Memory B cell (primary cell): Measurements from ENCODE around the gene STPG3.

Source experiments
- ATAC-seq: fragments of 150-1000 bp; cut with Tn5 transposase; 2 replicates; pipeline ENCODE4 v1.10.0; 2021; ENCODE audit warnings: low read depth, mild to moderate bottlenecking, moderate library complexity
- DNase-seq, 2 donors: peaks; one replicate each; pipeline ENCODE4 v3.0.0; 2022; ENCODE audit warnings: low spot score in 2 of 2
- H3K27ac Mint-ChIP-seq: one replicate; pipeline ENCODE4 v1.8.0; 2022; ENCODE audit warnings: mild to moderate bottlenecking, moderate library complexity, mixed read lengths
- H3K27me3 Mint-ChIP-seq: one replicate; pipeline ENCODE4 v1.8.0; 2022; ENCODE audit warnings: mixed read lengths
- H3K36me3 Mint-ChIP-seq: one replicate; pipeline ENCODE4 v1.8.0; 2022; ENCODE audit warnings: mild to moderate bottlenecking, mixed read lengths
- H3K4me1 Mint-ChIP-seq: one replicate; pipeline ENCODE4 v1.8.0; 2022; ENCODE audit warnings: mixed read lengths
- H3K4me3 Mint-ChIP-seq: one replicate; pipeline ENCODE4 v1.8.0; 2022; ENCODE audit warnings: mild to moderate bottlenecking, moderate library complexity, mixed read lengths
- H3K9me3 Mint-ChIP-seq: one replicate; pipeline ENCODE4 v1.8.0; 2022; ENCODE audit warnings: mixed read lengths

The STPG3 gene

DNA sequence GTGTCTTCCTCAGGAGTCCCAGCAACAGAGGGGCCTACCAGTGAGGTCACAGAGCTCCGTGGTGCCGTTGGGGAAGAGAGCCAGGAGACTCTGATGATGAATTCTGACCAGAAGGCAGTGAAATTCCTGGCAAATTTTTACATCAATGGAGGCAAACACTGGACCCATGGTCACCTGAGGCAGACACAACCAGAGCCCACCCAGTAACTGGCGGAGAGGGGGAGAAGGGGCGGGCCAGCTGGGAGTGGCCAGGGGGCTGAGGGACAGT is at the start of gene STPG3:
TSS of gene STPG3 (plus strand) at position 93 of the 268 bp plus-strand sequence. CDS start at position 94, 1 bp downstream.
- ATAC-seq = no peak
- peaks cover 1% of the 10 kb centered on the region for H3K27me3 Mint-ChIP-seq

DNA sequence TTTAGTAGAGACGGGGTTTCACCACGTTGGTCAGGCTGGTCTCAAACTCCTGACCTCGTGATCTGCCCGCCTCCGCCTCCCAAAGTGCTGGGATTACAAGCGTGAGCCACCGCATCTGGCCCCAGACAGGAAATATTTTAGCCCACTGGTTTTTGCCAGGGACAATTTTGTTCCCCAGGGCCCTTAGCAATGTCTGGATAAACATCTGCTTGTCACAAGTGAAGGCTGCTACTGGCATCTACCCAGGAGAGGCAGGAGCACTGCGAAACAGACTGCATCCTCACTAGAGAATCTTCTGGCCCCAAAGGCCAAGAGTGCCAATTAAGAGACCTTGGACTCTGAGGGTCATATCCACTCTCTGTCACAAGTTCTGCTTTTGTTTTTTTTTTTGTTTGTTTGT is 48.1 kb upstream of the STPG3 start:
- peaks cover 39% of the 10 kb centered on the region for H3K4me1 Mint-ChIP-seq
- ATAC-seq = no peak
- DNase-seq = no peak
- no peaks in the 10 kb centered on the region for H3K9me3 Mint-ChIP-seq
- H3K27me3 Mint-ChIP-seq = no peaks in the 10 kb centered on the region
- H3K36me3 Mint-ChIP-seq = peaks cover 10% of the 10 kb centered on the region
- no peak overlapping the region for H3K27ac Mint-ChIP-seq
- no peak overlapping the region for H3K4me3 Mint-ChIP-seq

More for the DNA sequence above, at the start of gene STPG3:
- Mint-ChIP-seq H3K4me1 (peaks cover 6% of the 10 kb centered on the region), H3K9me3 (no peaks in the 10 kb centered on the region), H3K27ac (no peak within 1 kb of the TSS), H3K4me3 (no peak within 1 kb of the TSS), H3K36me3 (no peaks in the 10 kb centered on the region)
- DNase-seq = no peak

DNA sequence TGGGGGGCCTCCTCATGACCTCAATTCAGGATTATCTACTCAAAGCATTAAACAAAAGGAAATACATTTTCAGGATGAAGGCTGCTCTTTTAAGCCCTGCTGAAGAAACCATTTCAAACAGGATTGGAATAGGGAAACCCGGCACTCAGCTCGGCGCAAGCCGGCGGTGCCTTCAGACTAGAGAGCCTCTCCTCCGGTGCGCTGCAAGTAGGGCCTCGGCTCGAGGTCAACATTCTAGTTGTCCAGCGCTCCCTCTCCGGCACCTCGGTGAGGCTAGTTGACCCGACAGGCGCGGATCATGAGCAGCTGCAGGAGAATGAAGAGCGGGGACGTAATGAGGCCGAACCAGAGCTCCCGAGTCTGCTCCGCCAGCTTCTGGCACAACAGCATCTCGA is 46.4 kb upstream of the STPG3 start:
- H3K4me1 Mint-ChIP-seq = peaks cover 36% of the 10 kb centered on the region

DNA sequence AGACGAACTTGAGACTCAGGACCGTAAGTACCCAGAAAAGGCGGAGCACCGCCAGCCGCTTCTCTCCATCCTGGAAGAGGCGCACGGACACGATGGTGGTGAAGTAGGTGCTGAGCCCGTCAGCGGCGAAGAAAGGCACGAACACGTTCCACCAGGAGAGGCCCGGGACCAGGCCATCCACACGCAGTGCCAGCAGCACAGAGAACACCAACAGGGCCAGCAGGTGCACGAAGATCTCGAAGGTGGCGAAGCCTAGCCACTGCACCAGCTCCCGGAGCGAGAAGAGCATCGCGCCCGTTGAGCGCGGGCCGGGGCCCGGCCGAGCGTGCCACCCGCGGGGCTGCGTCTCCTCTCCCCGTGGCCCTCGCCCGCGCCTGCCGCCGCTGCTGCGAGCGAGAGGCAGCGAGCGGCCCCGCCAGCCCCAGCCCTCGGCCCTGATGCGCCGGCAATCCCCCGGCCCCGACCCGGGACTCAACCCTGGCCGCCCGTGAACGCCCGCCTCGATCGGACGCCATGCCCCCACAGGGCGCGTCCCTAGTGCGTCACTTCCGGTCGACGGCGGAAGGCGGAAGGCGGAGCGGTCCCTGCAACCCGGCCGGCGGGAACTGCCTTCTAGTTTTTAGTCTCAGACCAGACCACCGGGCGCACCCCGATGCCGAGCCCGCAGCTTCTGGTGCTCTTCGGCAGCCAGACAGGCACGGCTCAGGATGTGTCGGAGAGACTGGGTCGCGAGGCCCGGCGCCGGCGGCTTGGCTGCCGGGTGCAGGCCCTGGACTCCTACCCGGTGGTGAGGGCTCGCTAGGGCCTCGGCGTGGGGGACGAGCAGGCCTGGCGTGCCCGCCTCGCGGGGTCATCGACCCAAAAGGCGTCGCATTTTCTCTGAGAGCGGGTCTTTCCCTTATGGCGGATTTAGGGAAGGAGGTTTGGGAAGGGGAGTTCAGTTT is 45.7 kb upstream of the STPG3 start, which contains the start of the genes NDOR1 and TMEM203:
TSS of gene NDOR1 (plus strand) at position 575 of the 944 bp plus-strand sequence. CDS start at position 653, 78 bp downstream.
TSS of gene TMEM203 (minus strand) at position 523 of the 944 bp plus-strand sequence. CDS start at position 289, 234 bp downstream.
- DNase-seq (peak; percentile 91 to 97), ATAC-seq (peak; percentile 64)
- Mint-ChIP-seq H3K9me3 (no peaks in the 10 kb centered on the region), H3K27ac (peak within 1 kb of the TSS; percentile 94), H3K36me3 (peaks cover 13% of the 10 kb centered on the region), H3K4me3 (peak within 1 kb of the TSS; percentile 93), H3K4me1 (peaks cover 36% of the 10 kb centered on the region), H3K27me3 (no peaks in the 10 kb centered on the region)

More for the DNA sequence above, 46.4 kb upstream of the STPG3 start:
- no peak for DNase-seq
- no peaks in the 10 kb centered on the region for H3K9me3 Mint-ChIP-seq
- ATAC-seq = no peak
- H3K36me3 Mint-ChIP-seq = peaks cover 13% of the 10 kb centered on the region
- H3K27ac Mint-ChIP-seq = peak overlapping the region; percentile 94
- no peaks in the 10 kb centered on the region for H3K27me3 Mint-ChIP-seq
- peak overlapping the region; percentile 93 for H3K4me3 Mint-ChIP-seq

DNA sequence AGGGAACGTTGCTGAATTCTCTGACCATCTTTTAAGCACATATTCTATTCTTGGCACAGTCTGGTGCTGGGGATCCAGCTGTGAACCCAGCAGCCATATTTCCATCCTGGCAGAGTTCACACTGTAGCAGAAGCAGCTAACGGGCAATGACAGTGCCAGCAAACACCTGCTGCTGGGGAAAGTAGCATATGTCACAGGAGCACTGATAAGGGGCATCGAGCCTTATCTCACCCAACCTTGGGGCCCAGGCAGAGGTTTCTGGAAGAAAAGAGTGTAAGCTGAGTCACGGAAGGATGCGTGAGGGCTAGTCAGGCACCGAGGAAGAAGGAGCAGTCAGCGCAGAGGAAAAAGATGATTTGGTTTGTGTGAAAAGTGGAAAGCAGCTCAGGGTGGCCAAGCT is 44.5 kb upstream of the STPG3 start:
- DNase-seq (no peak), ATAC-seq (no peak)
- Mint-ChIP-seq H3K27me3 (no peaks in the 10 kb centered on the region), H3K9me3 (no peaks in the 10 kb centered on the region), H3K4me3 (peak overlapping the region; percentile 93), H3K27ac (peak overlapping the region; percentile 94), H3K36me3 (peaks cover 13% of the 10 kb centered on the region), H3K4me1 (peaks cover 35% of the 10 kb centered on the region)

DNA sequence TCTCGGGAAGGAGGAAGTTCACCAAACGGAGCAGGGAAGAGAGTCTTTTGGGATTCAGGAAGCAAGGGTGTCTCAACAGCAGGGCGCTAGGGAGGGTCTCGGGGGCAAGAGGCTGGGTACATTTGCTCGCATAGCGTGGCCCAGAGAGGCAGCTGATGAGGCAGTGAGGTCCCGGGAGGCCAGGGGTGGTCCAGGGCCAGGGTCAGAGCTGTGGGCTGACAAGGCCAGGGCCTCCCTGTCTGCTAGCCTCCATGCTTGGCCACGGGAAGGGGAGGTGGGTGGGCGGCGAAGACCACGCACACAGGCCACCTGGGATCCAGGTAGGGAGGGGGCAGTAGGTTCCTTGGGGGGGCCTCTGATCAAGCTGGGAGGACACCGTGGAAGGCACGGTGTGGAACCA is 39.6 kb upstream of the STPG3 start:
- no peaks in the 10 kb centered on the region for H3K9me3 Mint-ChIP-seq
- H3K36me3 Mint-ChIP-seq = peaks cover 15% of the 10 kb centered on the region
- ATAC-seq = no peak
- H3K27ac Mint-ChIP-seq = no peak overlapping the region
- H3K4me3 Mint-ChIP-seq = no peak overlapping the region
- no peaks in the 10 kb centered on the region for H3K27me3 Mint-ChIP-seq
- H3K4me1 Mint-ChIP-seq = peaks cover 15% of the 10 kb centered on the region
- no peak for DNase-seq

DNA sequence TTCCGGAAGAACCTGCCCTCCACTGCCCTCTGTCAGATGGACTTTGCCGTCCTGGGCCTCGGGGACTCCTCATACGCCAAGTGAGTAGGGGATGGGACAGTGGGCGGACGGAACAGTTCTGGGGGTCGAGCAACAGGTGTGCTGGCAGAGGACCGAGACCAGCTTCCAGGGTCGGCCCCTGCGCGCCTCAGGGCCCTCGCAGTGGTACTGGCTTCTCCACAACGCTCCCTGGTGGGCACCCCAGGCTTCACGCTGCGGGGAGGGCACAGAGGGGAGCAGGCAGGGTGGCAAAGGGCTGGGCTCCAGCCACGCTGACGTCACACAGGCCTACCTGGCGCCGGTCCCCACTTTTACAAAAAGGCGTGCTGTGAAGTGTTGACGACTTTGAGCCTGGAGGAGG is 38.6 kb upstream of the STPG3 start:
- no peak for DNase-seq
- Mint-ChIP-seq H3K27ac (no peak overlapping the region), H3K4me3 (no peak overlapping the region), H3K4me1 (peaks cover 5% of the 10 kb centered on the region), H3K36me3 (peaks cover 6% of the 10 kb centered on the region), H3K27me3 (no peaks in the 10 kb centered on the region), H3K9me3 (no peaks in the 10 kb centered on the region)
- no peak for ATAC-seq

DNA sequence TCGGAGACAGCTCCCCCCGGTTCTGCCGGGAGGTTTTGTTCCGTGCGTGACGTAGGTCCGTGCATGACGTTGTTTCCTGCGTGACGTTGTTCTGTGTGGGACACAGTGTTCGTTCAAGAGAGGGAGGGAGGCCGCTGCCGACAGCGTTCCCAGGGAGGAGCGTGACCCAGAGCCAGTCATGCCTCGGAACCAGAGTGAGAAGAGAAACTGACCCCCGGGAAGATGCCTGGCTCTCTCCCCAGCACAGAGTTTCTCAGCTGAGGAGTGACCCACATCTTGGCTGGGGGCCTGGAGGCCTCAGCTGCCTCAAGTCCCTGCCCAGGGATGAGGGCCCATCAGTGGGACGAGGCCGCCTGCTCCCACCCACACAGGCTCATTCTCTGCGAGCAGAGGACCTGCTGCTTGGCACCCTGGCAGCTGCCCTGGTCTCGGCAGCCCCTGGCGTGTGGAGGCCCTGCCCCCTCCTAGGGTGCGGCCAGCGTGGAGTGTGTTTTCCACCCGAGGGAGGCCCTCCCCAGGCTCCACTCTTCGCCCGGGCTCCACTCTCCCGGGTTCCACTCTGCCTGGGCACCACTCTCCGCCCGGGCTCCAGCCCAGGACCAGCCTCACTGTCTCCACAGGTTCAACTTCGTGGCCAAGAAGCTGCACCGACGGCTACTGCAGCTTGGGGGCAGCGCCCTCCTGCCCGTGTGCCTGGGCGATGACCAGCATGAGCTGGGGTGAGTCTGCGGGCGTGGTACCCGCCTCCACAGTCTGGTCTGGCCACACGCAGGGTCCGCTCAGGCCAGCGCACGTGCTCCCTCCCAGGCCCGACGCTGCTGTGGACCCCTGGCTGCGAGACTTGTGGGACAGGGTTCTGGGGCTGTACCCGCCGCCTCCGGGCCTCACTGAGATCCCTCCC is 37.7 kb upstream of the STPG3 start:
- H3K9me3 Mint-ChIP-seq = no peaks in the 10 kb centered on the region
- no peak overlapping the region for H3K27ac Mint-ChIP-seq
- H3K36me3 Mint-ChIP-seq = peaks cover 5% of the 10 kb centered on the region
- no peak for DNase-seq
- no peaks in the 10 kb centered on the region for H3K27me3 Mint-ChIP-seq
- ATAC-seq = no peak
- H3K4me3 Mint-ChIP-seq = no peak overlapping the region
- peaks cover 4% of the 10 kb centered on the region for H3K4me1 Mint-ChIP-seq

DNA sequence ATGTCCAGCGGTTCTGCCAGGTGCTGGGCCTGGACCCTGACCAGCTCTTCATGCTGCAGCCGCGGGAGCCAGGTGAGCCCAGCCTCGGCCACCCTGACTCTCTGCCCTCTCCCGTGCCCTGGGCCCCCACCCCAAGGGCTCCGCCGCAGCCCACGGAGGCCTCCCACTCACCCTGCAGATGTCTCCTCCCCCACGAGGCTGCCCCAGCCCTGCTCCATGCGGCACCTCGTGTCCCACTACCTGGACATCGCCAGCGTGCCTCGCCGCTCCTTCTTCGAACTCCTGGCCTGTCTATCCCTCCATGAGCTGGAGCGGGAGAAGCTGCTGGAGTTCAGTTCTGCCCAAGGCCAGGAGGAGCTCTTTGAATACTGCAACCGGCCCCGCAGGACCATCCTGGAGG is 36.5 kb upstream of the STPG3 start:
- Mint-ChIP-seq H3K27ac (no peak overlapping the region), H3K4me3 (no peak overlapping the region), H3K9me3 (no peaks in the 10 kb centered on the region), H3K4me1 (peaks cover 2% of the 10 kb centered on the region), H3K36me3 (peaks cover 2% of the 10 kb centered on the region), H3K27me3 (no peaks in the 10 kb centered on the region)
- no peak for ATAC-seq
- DNase-seq = no peak

DNA sequence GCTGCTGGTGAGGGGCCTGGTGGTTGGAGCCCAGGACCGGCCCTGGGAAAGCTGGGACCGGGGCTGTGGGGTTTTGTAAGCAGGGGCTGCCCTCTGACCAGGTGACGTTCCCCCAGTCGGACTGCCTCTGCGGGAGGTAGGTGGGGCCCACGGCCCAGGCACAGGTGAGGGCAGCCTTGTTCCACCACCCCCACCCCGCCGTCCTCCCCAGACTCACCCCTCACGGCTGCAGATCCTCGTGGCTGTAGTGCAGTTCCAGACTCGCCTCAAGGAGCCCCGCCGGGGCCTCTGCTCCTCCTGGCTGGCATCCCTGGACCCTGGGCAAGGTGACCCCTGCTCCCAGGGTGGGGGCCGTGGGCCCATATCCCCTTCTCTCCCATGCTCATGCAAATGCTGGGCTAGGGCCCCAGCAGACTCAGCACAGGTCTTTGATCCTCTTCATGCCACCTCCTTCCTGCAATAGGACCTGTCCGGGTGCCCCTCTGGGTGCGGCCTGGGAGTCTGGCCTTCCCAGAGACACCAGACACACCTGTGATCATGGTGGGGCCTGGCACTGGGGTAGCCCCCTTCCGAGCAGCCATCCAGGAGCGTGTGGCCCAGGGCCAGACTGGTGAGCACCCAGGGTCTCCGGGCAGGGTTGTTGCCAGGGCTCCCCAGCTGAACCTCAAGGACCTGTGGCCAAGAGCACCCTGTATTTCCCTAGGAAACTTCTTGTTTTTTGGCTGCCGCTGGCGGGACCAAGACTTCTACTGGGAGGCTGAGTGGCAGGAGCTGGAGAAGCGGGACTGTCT is 35.7 kb upstream of the STPG3 start:
- Mint-ChIP-seq H3K4me3 (no peak overlapping the region), H3K36me3 (peaks cover 2% of the 10 kb centered on the region), H3K9me3 (no peaks in the 10 kb centered on the region), H3K4me1 (peaks cover 2% of the 10 kb centered on the region), H3K27ac (no peak overlapping the region), H3K27me3 (peaks cover 1% of the 10 kb centered on the region)
- DNase-seq (no peak), ATAC-seq (no peak)

DNA sequence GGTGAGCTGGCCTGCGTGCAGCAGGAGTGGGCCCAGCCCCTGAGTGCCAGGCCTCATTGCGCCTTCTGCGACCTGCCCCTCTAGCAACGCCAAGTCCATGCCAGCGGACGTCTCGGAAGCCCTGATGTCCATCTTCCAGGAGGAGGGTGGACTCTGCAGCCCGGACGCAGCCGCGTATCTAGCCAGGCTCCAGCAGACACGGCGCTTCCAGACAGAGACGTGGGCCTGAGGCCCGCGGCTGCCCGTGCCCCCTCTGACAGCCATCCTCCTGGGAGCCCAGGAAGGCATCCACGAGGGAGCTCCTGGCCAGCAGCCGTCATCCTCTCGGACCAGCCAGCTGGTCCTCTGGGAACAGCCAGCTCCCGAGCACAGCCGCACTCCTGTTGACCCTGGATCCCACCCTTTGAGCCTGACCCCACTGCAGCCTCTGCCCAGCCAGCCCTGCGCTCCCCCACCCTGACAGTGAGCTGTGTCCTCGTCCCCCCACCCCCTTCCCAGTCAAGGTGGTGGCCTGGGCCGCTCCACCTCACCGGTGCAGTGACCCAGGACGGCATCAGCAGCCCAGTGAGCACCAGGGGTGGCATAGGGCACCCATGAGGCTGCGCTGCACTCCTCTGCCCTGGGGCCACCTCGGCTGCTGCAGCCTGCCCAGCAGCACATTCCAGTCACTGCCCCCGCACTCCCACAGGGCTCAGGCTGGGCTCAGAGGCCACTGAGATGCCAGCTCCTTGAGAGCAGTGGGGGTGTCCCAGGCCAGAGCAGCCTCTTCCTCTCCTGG is 34.7 kb upstream of the STPG3 start:
- ATAC-seq (no peak), DNase-seq (no peak)
- Mint-ChIP-seq H3K36me3 (peaks cover 2% of the 10 kb centered on the region), H3K9me3 (no peaks in the 10 kb centered on the region), H3K4me1 (no peaks in the 10 kb centered on the region), H3K4me3 (no peak overlapping the region), H3K27ac (no peak overlapping the region), H3K27me3 (peaks cover 4% of the 10 kb centered on the region)

DNA sequence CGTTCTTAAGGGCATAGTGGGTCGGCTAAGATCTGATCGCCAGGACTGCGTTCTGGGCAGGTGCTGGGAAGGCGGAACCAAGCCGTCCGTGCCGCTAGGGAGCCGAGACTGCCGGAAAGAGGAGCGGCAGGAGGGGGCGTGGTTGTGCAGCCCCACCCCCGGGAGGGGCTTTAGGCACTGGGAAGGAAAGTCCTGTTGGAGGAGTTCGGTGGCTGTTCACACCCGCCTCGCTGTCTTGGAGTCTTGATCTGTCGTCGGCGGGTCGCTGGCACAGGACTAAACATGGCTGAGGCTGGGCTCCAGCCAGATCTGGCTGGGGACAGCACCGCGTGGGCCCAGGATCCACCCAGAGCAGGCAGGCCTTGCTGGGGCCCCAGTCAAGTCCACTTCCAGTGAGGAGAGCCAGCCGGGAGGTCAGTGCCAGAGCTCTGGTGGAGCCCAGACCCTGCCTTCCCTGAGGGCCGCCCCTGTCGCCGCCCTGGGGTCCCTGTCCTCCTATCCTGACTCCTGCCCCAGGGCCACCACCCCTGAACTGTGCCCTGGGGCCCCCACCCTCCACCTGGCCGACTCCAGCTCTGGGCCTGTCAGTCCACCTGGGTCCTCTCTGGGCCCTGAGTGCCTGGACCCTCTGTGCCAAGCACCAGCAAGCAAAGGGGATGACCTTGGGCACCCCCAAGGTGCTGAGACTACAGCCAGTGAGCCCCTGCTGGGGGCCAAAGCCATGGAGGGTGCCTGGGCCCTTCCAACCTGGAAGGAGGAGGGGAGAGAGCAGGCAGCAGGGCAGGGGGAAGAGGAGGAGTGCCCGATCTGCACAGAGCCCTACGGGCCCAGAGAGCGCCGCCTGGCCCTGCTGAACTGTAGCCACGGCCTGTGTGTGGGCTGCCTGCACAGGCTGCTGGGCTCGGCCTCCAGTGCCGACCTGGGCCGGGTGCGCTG is 33.5 kb upstream of the STPG3 start:
- Mint-ChIP-seq H3K4me3 (peak overlapping the region; percentile 14), H3K27me3 (peaks cover 4% of the 10 kb centered on the region), H3K9me3 (no peaks in the 10 kb centered on the region), H3K4me1 (no peaks in the 10 kb centered on the region), H3K36me3 (peaks cover 2% of the 10 kb centered on the region), H3K27ac (no peak overlapping the region)
- ATAC-seq = no peak
- no peak for DNase-seq
